HepG2 (cell line): Measurements from ENCODE around the gene FEV. TPM values are rescaled to one million over a fixed set of nuclear protein-coding genes. Genes with fewer than 3 reads are reported as not detected.

Experiments used
- AGO2 ChIP-seq: fragments of 200-400 bp; formaldehyde crosslinking; optimal IDR thresholded peaks from 2 replicates; pipeline ENCODE3; 2017; ENCODE audit warnings: mild to moderate bottlenecking, low read depth, low read length, moderate library complexity
- CEBPG ChIP-seq: IDR thresholded peaks from 2 replicates; pipeline ENCODE4 v1.6.1; 2016
- HMGXB3 ChIP-seq: sonication (generic); formaldehyde crosslinking; IDR thresholded peaks from 2 replicates; pipeline ENCODE4 v1.4.0; 2020; ENCODE audit warnings: missing genetic modification reagents, borderline replicate concordance
- HOXA7 ChIP-seq: sonication (generic); formaldehyde crosslinking; IDR thresholded peaks from 2 replicates; pipeline ENCODE4 v1.8.1; 2022; ENCODE audit warnings: mild to moderate bottlenecking, missing genetic modification reagents, moderate library complexity
- PHF20 ChIP-seq: sonication (generic); formaldehyde crosslinking; IDR thresholded peaks from 2 replicates; pipeline ENCODE4 v1.5.0; 2020; ENCODE audit warnings: mild to moderate bottlenecking, missing genetic modification reagents
- POLR2A ChIP-seq, 2 experiments: IDR thresholded peaks; 2 replicates each; pipeline ENCODE4 v1.6.1; 2011; ENCODE audit warnings: low read depth in 2 of 2, low read length in 2 of 2, mild to moderate bottlenecking in 1 of 2, moderate library complexity in 1 of 2; ENCODE audit not compliant: insufficient read depth in 1 of 2
- RERE ChIP-seq: IDR thresholded peaks from 2 replicates; pipeline ENCODE4 v1.6.1; 2016; ENCODE audit warnings: low read depth, missing genetic modification reagents, missing compliant biosample characterization
- SP5 ChIP-seq: IDR thresholded peaks from 2 replicates; pipeline ENCODE4 v1.6.1; 2016; ENCODE audit warnings: low read depth, borderline replicate concordance
- TARDBP ChIP-seq: sonication (generic); formaldehyde crosslinking; IDR thresholded peaks from 2 replicates; pipeline ENCODE4 v1.8.0; 2022; ENCODE audit warnings: mild to moderate bottlenecking, missing genetic modification reagents
- THAP11 ChIP-seq: IDR thresholded peaks from 2 replicates; pipeline ENCODE4 v1.6.1; 2016; ENCODE audit warnings: missing biosample characterization, missing genetic modification reagents
- YEATS2 ChIP-seq: sonication (generic); formaldehyde crosslinking; IDR thresholded peaks from 2 replicates; pipeline ENCODE4 v1.4.0; 2020; ENCODE audit warnings: missing genetic modification reagents, borderline replicate concordance
- ZFP1 ChIP-seq: IDR thresholded peaks from 2 replicates; pipeline ENCODE4 v1.6.1; 2016
- ZNF468 ChIP-seq: sonication (generic); formaldehyde crosslinking; IDR thresholded peaks from 2 replicates; pipeline ENCODE4 v1.8.0; 2022; ENCODE audit warnings: mild to moderate bottlenecking, moderate library complexity, missing genetic modification reagents
- ZNF512B ChIP-seq: sonication (generic); formaldehyde crosslinking; IDR thresholded peaks from 2 replicates; pipeline ENCODE4 v1.5.1; 2020; ENCODE audit warnings: missing genetic modification reagents, mild to moderate bottlenecking, borderline replicate concordance
- polyA plus RNA-seq, 8 experiments: library from polyadenylated mRNA; depleted of rRNA in 3 of 8; stranded (reverse) in 7 of 8; unstranded in 1 of 8; fragments of >200 nt; fragmentation: Illumina TruSeq in 4 of 8; extraction: Trizol in 4 of 8; gene quantifications; 2 replicates each; pipeline versions ENCODE4 v1.2.1 to v1.2.3, GENCODE V29; 2011 to 2016; ENCODE audit warnings: low read depth in 4 of 8, missing spikeins in 1 of 8, mixed read lengths in 1 of 8; ENCODE audit not compliant: insufficient read depth in 1 of 8
- total RNA-seq, 5 experiments: library from RNA; depleted of rRNA; stranded (reverse); fragments of >200 nt; fragmentation: Illumina TruSeq; extraction: Trizol; gene quantifications; 2 replicates each; pipeline ENCODE4 v1.2.3, GENCODE V29; 2016; ENCODE audit warnings: low read depth in 1 of 5
- TF ChIP-seq, protein P1 (sequence below), 2 experiments: sonication (generic) in 1 of 2; formaldehyde crosslinking in 1 of 2; IDR thresholded peaks; 2 replicates each; pipeline versions ENCODE4 v1.4.0 to v1.6.1; 2018 to 2020; ENCODE audit warnings: missing genetic modification reagents in 2 of 2, borderline replicate concordance in 1 of 2, low read depth in 1 of 2, mild to moderate bottlenecking in 1 of 2, missing biosample characterization in 1 of 2

FEV gene
- total and polyA plus RNA-seq, 2 of the 13 experiments (the other 11 are each of a cell fraction or from before 2014, with no cell fraction given): not detected

GRCh38 chr2:218995972-218996711, 11.2 kb upstream of the FEV start (continued):
- TF ChIP-seq RERE (CRISPR knock-in tag) (no peak), CEBPG (CRISPR knock-in tag) (no peak), ZNF512B (peak; percentile 83), ZNF468 (no peak), AGO2 (no peak), ZFP1 (CRISPR knock-in tag) (no peak), POLR2A (IDR thresholded peaks at IDR 0.05; ENCODE audit: insufficient read depth in 1 of 2, low read depth in 2 of 2, low read length in 2 of 2) (no peak), TARDBP (CRISPR knock-in tag) (peak; percentile 68; the same call in 1 of the 2 replicates), THAP11 (CRISPR knock-in tag) (peak; percentile 41; the same call in 1 of the 2 replicates), HMGXB3 (CRISPR knock-in tag) (no peak), YEATS2 (0 out of 2 replicates have a peak, but pooled peaks have one; percentile 21), SP5 (CRISPR knock-in tag) (peak; percentile 80), PHF20 (CRISPR knock-in tag) (no peak), HOXA7 (CRISPR knock-in tag) (no peak)
- TF ChIP-seq, protein P1, sequence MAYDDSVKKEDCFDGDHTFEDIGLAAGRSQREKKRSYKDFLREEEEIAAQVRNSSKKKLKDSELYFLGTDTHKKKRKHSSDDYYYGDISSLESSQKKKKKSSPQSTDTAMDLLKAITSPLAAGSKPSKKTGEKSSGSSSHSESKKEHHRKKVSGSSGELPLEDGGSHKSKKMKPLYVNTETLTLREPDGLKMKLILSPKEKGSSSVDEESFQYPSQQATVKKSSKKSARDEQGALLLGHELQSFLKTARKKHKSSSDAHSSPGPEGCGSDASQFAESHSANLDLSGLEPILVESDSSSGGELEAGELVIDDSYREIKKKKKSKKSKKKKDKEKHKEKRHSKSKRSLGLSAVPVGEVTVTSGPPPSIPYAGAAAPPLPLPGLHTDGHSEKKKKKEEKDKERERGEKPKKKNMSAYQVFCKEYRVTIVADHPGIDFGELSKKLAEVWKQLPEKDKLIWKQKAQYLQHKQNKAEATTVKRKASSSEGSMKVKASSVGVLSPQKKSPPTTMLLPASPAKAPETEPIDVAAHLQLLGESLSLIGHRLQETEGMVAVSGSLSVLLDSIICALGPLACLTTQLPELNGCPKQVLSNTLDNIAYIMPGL (CRISPR knock-in tag; IDR thresholded peaks at IDR 0.05; ENCODE audit: borderline replicate concordance in 1 of 2, low read depth in 1 of 2): peak; percentile 59 to 63; a peak in 2 of 4 replicates
